ENCODE measurements around the gene ARFIP2. TPM values are rescaled to one million over a fixed set of nuclear protein-coding genes. Genes with fewer than 3 reads are reported as not detected.
A peak's percentile ranks its signal among the peaks of the same experiment; 100 is the strongest.
"Not testable (repeated sequence)": the region's sequence is repeated elsewhere in the genome, so short reads cannot be mapped to it uniquely, and the experiment has no call there.

The ARFIP2 gene
- polyA plus RNA-seq (ENCODE audit: insufficient read depth in 1 of 5, insufficient read length in 5 of 5, low replicate concordance in 1 of 5), result 10 to 100 TPM; 63.9 to 76.8 (median 71.8) TPM
- long read RNA-seq, donor 1, transcript ARFIP2-201 (8 exons, 2,543 nt), result major isoform, 9 of 17 reads
- long read RNA-seq, donor 1, transcript ARFIP2-202 (8 exons, 1,868 nt), result minor isoform, 8 of 17 reads
- long read RNA-seq, donor 1, partial matches to known transcripts, result 0 of 17 reads
- long read RNA-seq, donor 1, other reads (novel, unspliced or antisense), result 0 of 17 reads
- long read RNA-seq, donor 2, transcript ARFIP2-201 (8 exons, 2,543 nt), result major isoform, 5 of 24 reads
- long read RNA-seq, donor 2, partial matches to known transcripts, result 17 of 24 reads
- long read RNA-seq, donor 2, other reads (novel, unspliced or antisense), result 0 of 24 reads
- long read RNA-seq, donor 3, transcript ARFIP2-202 (8 exons, 1,868 nt), result major isoform, 6 of 50 reads
- long read RNA-seq, donor 3, partial matches to known transcripts, result 40 of 50 reads
- long read RNA-seq, donor 3, other reads (novel, unspliced or antisense), result 0 of 50 reads
- long read RNA-seq, donor 4, partial matches to known transcripts, result 0 of 8 reads
- long read RNA-seq, donor 4, other reads (novel, unspliced or antisense), result 0 of 8 reads
- long read RNA-seq, donor 5, transcript ARFIP2-202 (8 exons, 1,868 nt), result major isoform, 7 of 55 reads
- long read RNA-seq, donor 5, transcript ARFIP2-201 (8 exons, 2,543 nt), result major isoform, 7 of 55 reads
- long read RNA-seq, donor 5, partial matches to known transcripts, result 39 of 55 reads
- long read RNA-seq, donor 5, other reads (novel, unspliced or antisense), result 0 of 55 reads
- long read RNA-seq, donor 6, transcript ARFIP2-202 (8 exons, 1,868 nt), result minor isoform, 10 of 22 reads
- long read RNA-seq, donor 6, transcript ARFIP2-201 (8 exons, 2,543 nt), result major isoform, 11 of 22 reads
- long read RNA-seq, donor 6, partial matches to known transcripts, result 0 of 22 reads
- long read RNA-seq, donor 6, other reads (novel, unspliced or antisense), result 0 of 22 reads
- long read RNA-seq, donor 7, transcript ARFIP2-201 (8 exons, 2,543 nt), result major isoform, 15 of 26 reads
- long read RNA-seq, donor 7, transcript ARFIP2-202 (8 exons, 1,868 nt), result minor isoform, 9 of 26 reads
- long read RNA-seq, donor 7, partial matches to known transcripts, result 0 of 26 reads
- long read RNA-seq, donor 7, other reads (novel, unspliced or antisense), result 0 of 26 reads
- long read RNA-seq, donor 8, transcript ARFIP2-201 (8 exons, 2,543 nt), result major isoform, 6 of 8 reads
- long read RNA-seq, donor 8, partial matches to known transcripts, result 0 of 8 reads
- long read RNA-seq, donor 8, other reads (novel, unspliced or antisense), result 0 of 8 reads

GRCh38 chr11:6481012-6481923, at the start of gene ARFIP2, which contains the start of gene TIMM10B:
Gene ARFIP2 (minus strand): TSS chr11:6481331. CDS start chr11:6480421, 910 bp downstream.
Gene TIMM10B (plus strand): TSS chr11:6481501. CDS start chr11:6481517, 16 bp downstream.
- DNase-seq, result peak; percentile 97 to 98

- no peak for DNase-seq
These were observed 49.7 kb upstream of the ARFIP2 start for GRCh38 chr11:6530848-6531247.

GRCh38 chr11:6529266-6529665, 48.1 kb upstream of the ARFIP2 start:
- DNase-seq, result no peak

GRCh38 chr11:6526411-6527135, 45.4 kb upstream of the ARFIP2 start:
- no peak for DNase-seq

- DNase-seq, result no peak
These were observed 42.1 kb upstream of the ARFIP2 start for GRCh38 chr11:6523253-6523652.

GRCh38 chr11:6521946-6522345, 40.8 kb upstream of the ARFIP2 start:
- not testable (repeated sequence) for DNase-seq

GRCh38 chr11:6520265-6520664, 39.1 kb upstream of the ARFIP2 start:
- no peak for DNase-seq

- DNase-seq, result no peak
These were observed 35.7 kb upstream of the ARFIP2 start for GRCh38 chr11:6516865-6517264.

- peak; percentile 12 to 18 for DNase-seq
These were observed 24.6 kb upstream of the ARFIP2 start for GRCh38 chr11:6505577-6506240.

GRCh38 chr11:6504166-6504565, 23.0 kb upstream of the ARFIP2 start:
- no peak for DNase-seq

- no peak for DNase-seq
These were observed 21.3 kb upstream of the ARFIP2 start for GRCh38 chr11:6502382-6502781.

- DNase-seq, result no peak
These were observed 17.4 kb upstream of the ARFIP2 start for GRCh38 chr11:6498544-6498943.

GRCh38 chr11:6498121-6498520, 17.0 kb upstream of the ARFIP2 start:
- no peak for DNase-seq

GRCh38 chr11:6497069-6497839, 16.1 kb upstream of the ARFIP2 start, which contains the start of gene DNHD1:
Gene DNHD1 (plus strand): TSS chr11:6497280. CDS start chr11:6498216, 936 bp downstream.
- peak; percentile 56 to 59 for DNase-seq

- no peak for DNase-seq
These were observed 8.2 kb upstream of the ARFIP2 start for GRCh38 chr11:6489306-6489705.

GRCh38 chr11:6488821-6489220, 7.7 kb upstream of the ARFIP2 start:
- DNase-seq, result no peak

- no peak for DNase-seq
These were observed 7.2 kb upstream of the ARFIP2 start for GRCh38 chr11:6488342-6488741.

GRCh38 chr11:6486938-6487337, 5.8 kb upstream of the ARFIP2 start:
- DNase-seq, result no peak
